Measurements from ENCODE around the gene EXOSC7. TPM values are rescaled to one million over a fixed set of nuclear protein-coding genes. Genes with fewer than 3 reads are reported as not detected.

EXOSC7 gene
- total RNA-seq, 6 experiments from 2014 or later = 41.0 to 54.1 (median 47.9) TPM

- Mint-ChIP-seq H3K36me3 (ENCODE audit: low read depth) (no peaks in the 10 kb centered on the region), H3K4me3 (no peak overlapping the region), H3K27me3 (ENCODE audit: insufficient read depth) (no peaks in the 10 kb centered on the region; the same call in none of the 2 replicates), H3K27ac (no peak overlapping the region), H3K4me1 (ENCODE audit: low read depth) (peaks cover 20% of the 10 kb centered on the region), H3K9me3 (no peaks in the 10 kb centered on the region)
- DNase-seq = no peak
- TF ChIP-seq CTCF (IDR thresholded peaks at IDR 0.05) = no peak
Measured at GRCh38 chr3:45034612-45035252, 58.7 kb downstream of the EXOSC7 start.

- Mint-ChIP-seq H3K9me3 (no peaks in the 10 kb centered on the region), H3K27me3 (ENCODE audit: insufficient read depth) (no peaks in the 10 kb centered on the region; the same call in none of the 2 replicates), H3K4me1 (ENCODE audit: low read depth) (peaks cover 21% of the 10 kb centered on the region), H3K4me3 (peak overlapping the region; percentile 84), H3K27ac (peak overlapping the region; percentile 47), H3K36me3 (ENCODE audit: low read depth) (no peaks in the 10 kb centered on the region)
- DNase-seq = no peak
- TF ChIP-seq CTCF (IDR thresholded peaks at IDR 0.05) = peak; percentile 27; the same call in 1 of the 2 replicates
Measured at GRCh38 chr3:45035441-45036301, 59.6 kb downstream of the EXOSC7 start.

GRCh38 chr3:45037720-45038455, 61.8 kb downstream of the EXOSC7 start:
- H3K27me3 Mint-ChIP-seq (ENCODE audit: insufficient read depth) = no peaks in the 10 kb centered on the region; the same call in none of the 2 replicates
- peak; percentile 91 for DNase-seq
- H3K36me3 Mint-ChIP-seq (ENCODE audit: low read depth) = no peaks in the 10 kb centered on the region; the same call in 1 of the 2 replicates
- H3K9me3 Mint-ChIP-seq = no peaks in the 10 kb centered on the region
- no peak overlapping the region for H3K27ac Mint-ChIP-seq
- H3K4me3 Mint-ChIP-seq = no peak overlapping the region
- peaks cover 43% of the 10 kb centered on the region for H3K4me1 Mint-ChIP-seq (ENCODE audit: low read depth)
- peak; percentile 96 for TF ChIP-seq CTCF (IDR thresholded peaks at IDR 0.05)

GRCh38 chr3:45041666-45042065, 65.6 kb downstream of the EXOSC7 start:
- H3K36me3 Mint-ChIP-seq (ENCODE audit: low read depth) = no peaks in the 10 kb centered on the region; the same call in 1 of the 2 replicates
- H3K27me3 Mint-ChIP-seq (ENCODE audit: insufficient read depth) = no peaks in the 10 kb centered on the region
- no peaks in the 10 kb centered on the region for H3K9me3 Mint-ChIP-seq
- TF ChIP-seq CTCF (IDR thresholded peaks at IDR 0.05) = no peak
- no peak overlapping the region for H3K4me3 Mint-ChIP-seq
- DNase-seq = no peak
- peaks cover 47% of the 10 kb centered on the region for H3K4me1 Mint-ChIP-seq (ENCODE audit: low read depth)
- H3K27ac Mint-ChIP-seq = no peak overlapping the region

- TF ChIP-seq CTCF (IDR thresholded peaks at IDR 0.05) = no peak
- DNase-seq = no peak
- H3K9me3 Mint-ChIP-seq = no peaks in the 10 kb centered on the region
- no peaks in the 10 kb centered on the region; the same call in 1 of the 2 replicates for H3K36me3 Mint-ChIP-seq (ENCODE audit: low read depth)
- no peaks in the 10 kb centered on the region for H3K27me3 Mint-ChIP-seq (ENCODE audit: insufficient read depth)
- no peak overlapping the region for H3K4me3 Mint-ChIP-seq
- peaks cover 47% of the 10 kb centered on the region for H3K4me1 Mint-ChIP-seq (ENCODE audit: low read depth)
- H3K27ac Mint-ChIP-seq = no peak overlapping the region
Measured at GRCh38 chr3:45042162-45042561, 66.1 kb downstream of the EXOSC7 start.
